HG02588 (cell line): ENCODE data around the gene COX6B1.
A peak's percentile ranks its signal among the peaks of the same experiment; 100 is the strongest.
"Not testable (repeated sequence)": the region's sequence is repeated elsewhere in the genome, so short reads cannot be mapped to it uniquely, and the experiment has no call there.

Source experiments
- ATAC-seq: cut with Tn5 transposase; IDR thresholded peaks from one replicate; pipeline ENCODE4 v1.9.1; 2021; ENCODE audit warnings: mild to moderate bottlenecking, moderate library complexity; ENCODE audit not compliant: unreplicated experiment

Gene COX6B1

GRCh38 chr19:35663981-35664380 lies 15.9 kb downstream of the COX6B1 start:
- ATAC-seq, result no peak

DNA sequence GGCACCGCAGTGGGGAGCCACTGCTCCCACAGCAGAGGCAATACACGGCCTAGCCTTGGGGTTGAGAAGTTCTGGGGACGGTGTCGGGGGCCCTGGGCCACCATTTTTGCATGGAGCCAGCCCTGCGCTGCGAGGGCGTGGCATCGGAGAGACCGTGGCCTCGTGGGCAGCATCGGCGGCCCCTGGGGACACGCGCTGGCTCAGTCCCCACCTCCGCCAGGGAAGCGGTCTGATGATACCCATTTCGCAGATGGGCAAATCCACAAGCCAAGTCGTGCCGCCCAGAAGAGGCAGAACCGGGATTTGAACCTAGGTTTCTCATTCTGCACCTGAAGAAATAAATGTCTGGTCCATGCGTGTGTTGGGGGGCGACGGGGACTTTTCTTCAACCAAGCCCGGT lies 17.0 kb downstream of the COX6B1 start:
- ATAC-seq, result no peak

- no peak for ATAC-seq
Measured at GRCh38 chr19:35665604-35666003, 17.5 kb downstream of the COX6B1 start.

- no peak for ATAC-seq
Measured at GRCh38 chr19:35666251-35666913, 18.3 kb downstream of the COX6B1 start, which contains the start of gene UPK1A. TSS of gene UPK1A (plus strand) at chr19:35666517. CDS start at chr19:35666813, 296 bp downstream.

GRCh38 chr19:35669566-35669965 lies 21.4 kb downstream of the COX6B1 start:
- no peak for ATAC-seq

- no peak for ATAC-seq
Measured at GRCh38 chr19:35669974-35670373, 21.9 kb downstream of the COX6B1 start.

- no peak for ATAC-seq
Measured at GRCh38 chr19:35670686-35671085, 22.6 kb downstream of the COX6B1 start.

GRCh38 chr19:35671818-35672217 lies 23.7 kb downstream of the COX6B1 start:
- no peak for ATAC-seq

GRCh38 chr19:35673121-35673804 lies 25.1 kb downstream of the COX6B1 start:
- peak; percentile 58 for ATAC-seq

DNA sequence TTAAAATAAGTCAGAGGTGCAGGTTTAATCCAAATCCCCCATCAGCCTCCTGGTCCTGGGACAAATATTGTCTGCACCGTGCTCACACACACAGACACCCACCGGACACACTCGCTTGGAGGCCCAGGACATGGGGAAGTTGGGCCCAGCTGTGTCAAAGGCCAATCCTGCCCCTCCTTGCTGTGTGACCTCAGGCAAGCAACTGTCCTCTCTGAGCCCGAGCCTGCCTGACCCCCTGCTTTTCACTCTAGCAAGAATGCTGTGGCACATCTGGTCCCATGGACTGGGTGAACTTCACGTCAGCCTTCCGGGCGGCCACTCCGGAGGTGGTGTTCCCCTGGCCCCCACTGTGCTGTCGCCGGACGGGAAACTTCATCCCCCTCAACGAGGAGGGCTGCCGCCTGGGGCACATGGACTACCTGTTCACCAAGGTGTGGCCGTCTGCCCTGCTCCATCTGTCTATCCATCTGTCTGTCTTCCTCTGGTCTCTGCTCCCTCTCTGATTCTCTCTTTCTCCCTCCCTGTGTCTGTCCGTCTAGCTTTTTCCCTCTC lies 27.5 kb downstream of the COX6B1 start:
- ATAC-seq, result no peak

DNA sequence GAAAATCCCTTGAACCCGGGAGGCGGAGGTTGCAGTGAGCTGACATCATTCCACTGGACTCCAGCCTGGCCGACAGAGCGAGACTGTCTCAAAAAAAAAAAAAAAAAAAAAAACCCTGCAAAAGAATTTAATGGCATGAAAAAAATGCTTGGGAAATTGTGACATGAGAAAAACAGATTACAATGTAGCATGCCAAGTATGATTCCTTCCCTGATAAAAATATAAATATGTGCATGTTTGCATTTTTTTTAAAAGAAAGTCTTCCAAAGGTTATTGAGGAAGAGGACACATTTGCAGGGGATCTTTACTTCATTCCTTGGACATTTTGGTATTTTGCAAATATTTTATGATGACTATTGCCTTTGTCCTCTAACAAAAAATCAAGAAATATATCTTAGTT lies 41.7 kb downstream of the COX6B1 start:
- ATAC-seq, result no peak

DNA sequence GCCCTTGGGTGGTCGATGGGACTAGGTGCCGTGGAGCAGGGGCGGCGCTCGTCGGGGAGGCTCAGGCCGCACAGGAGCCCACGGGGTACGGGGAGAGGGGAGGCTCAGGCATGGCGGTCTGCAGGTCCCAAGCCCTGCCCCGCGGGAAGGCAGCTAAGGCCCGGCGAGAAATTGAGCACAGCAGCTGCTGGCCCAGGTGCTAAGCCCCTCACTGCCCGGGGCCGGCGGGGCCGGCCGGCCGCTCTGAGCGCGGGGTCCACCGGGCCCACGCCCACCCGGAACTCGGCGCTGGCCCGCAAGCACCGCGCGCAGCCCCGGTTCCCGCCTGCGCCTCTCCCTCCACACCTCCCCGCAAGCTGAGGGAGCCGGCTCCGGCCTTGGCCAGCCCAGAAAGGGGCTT lies 43.0 kb downstream of the COX6B1 start:
- not testable (repeated sequence) for ATAC-seq

GRCh38 chr19:35692010-35692409 lies 43.9 kb downstream of the COX6B1 start:
- no peak for ATAC-seq

- ATAC-seq, result no peak
Measured at GRCh38 chr19:35693422-35693821, 45.3 kb downstream of the COX6B1 start.

DNA sequence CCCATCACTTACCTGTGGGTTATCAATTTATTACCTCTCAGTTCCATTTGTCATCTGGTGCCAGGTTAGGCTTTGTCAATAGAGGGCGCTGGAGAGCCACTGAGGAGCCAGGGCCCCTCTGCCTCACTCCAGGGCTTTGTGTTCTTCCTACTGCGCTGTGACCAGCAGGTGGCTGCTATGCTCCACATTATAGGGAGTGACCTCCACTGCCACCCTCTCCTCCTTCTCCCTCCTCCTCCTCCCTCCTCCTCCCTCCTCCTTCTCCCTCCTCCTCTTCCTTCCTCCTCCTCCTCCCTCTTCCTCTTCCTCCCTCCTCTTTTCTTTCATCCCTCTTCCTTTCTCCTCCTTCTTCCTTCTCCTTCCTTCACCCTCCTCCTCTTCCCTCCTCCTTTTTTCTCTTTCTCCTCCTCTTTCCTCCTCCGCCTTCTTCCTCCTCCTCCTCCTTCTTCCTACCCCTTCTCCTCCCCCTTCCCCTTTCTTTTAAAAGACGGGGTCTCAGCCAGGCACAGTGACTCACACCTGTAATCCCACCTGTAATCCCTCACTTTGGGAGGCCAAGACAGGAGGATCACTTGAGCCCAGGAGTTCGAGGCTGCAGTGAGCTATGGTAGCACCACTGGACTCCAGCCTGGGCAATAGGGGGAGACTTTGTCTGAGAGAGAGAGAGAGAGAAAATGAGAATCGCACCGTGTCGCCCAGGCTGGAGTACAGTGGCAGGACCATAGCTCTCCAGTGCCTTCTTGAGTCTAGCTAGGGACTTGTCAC lies 45.9 kb downstream of the COX6B1 start:
- peak; percentile 85 for ATAC-seq

GRCh38 chr19:35695895-35696422 lies 47.8 kb downstream of the COX6B1 start:
- ATAC-seq, result no peak

DNA sequence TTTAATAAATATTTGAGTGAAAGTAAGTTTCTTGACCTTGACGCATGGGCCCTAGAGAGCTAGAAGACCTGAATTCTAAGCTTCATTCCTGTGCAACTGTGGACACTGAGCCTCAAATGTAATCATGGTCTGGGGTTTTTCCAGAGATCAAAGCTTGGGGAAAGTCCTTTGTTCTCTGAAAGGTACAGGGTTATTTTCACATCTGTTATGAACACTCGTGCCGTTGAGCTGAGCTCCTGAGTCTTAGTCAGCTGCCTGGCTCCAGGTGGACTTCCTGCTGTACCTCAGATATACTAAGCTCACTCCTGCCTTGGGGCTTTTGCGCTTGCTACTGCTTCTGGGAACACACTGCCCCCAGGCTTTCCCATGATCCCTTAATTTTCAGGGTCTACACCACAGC lies 48.7 kb downstream of the COX6B1 start:
- ATAC-seq, result no peak

DNA sequence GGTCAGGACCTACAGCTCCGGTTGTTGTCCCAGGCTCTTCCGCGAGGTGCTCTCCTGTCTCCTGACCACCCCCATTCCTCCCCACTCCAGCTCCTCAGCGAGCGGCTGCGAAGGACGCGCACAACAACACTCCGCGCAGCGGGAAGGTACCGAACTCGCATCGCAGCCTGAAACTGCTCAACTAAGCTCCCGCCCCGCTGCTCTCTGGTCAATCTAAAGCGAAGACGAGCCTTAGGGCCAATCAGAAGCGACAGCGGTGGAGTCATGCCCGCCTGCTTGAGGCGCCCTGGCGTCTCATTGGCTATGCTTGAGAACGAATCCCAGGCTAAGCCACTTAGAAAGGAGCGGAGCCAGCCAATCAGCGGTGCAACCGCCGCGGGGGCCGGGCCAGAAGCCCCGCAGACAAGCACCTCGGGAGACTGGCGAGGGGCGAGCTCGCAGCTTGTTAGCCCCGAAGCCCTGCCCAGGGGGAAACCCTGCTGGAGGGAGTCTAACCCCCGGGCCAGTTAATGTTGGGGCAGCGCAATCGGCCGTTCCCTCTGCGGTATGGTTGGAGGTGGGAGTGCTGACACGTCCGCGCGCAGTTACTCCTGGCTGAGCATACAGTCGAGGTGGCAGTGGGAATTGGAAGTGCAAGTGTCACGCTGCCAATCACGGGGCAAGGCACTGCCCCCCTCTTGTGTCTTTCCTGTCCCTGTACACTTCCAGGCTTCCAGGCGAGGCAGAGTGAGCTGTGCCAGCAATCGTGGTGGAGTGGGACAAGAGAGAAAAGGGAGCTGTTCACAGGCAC lies 54.3 kb downstream of the COX6B1 start:
- peak; percentile 92 for ATAC-seq

- no peak for ATAC-seq
Measured at GRCh38 chr19:35703343-35703742, 55.2 kb downstream of the COX6B1 start.

DNA sequence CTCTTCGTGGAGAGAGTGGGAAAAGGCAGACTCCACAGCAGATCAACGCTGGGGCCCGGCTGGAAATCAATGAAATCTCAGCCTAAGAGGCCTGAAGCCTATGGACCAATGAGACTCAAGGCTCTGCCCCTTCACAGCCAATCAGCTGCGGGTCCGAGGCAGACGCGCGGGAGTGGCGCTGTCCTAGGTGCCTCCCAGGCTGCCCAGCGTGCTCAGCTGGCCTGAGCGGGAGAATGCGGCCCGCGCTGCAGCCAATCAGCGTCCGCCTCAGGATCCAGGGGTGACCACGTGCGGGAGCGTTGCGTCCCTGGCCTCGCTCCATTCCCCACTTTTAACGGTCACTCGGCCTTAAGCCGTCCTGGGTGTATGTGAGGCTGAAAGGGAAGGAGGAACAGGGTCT lies 56.1 kb downstream of the COX6B1 start, which contains the start of gene ZBTB32:
Gene ZBTB32 (plus strand): TSS at position 341 of the 400 bp plus-strand sequence. CDS start 10,069 bp downstream, outside the sequence.
- no peak for ATAC-seq
